PC-9 (cell line): ENCODE measurements around the gene AQP1. TPM values are rescaled to one million over a fixed set of nuclear protein-coding genes. Genes with fewer than 3 reads are reported as not detected.

Experiments used
- BruUV-seq: library from RNA; stranded (reverse); fragments of 400-500 nt; replicated peaks from 2 replicates; lab custom pipeline; 2021; lab: Mats Ljungman, UMichigan
- CTCF ChIA-PET: fragments of 300-600 bp; sonication (Branson Sonifier 250); formaldehyde crosslinking; loops from one replicate; lab custom pipeline; 2022; ENCODE audit warnings: antibody characterized with exemption; lab: Charles Lee
- POLR2A ChIA-PET: fragments of 300-600 bp; sonication (Branson Sonifier 250); formaldehyde crosslinking; loops from one replicate; lab custom pipeline; 2022; ENCODE audit warnings: antibody characterized with exemption; ENCODE audit not compliant: unreplicated experiment; lab: Charles Lee
- DNase-seq, 2 experiments: peaks; one replicate each; pipeline versions ENCODE4 v3.0.0 to v3.0.0-alpha.2; 2015 to 2022; ENCODE audit warnings: mixed read lengths in 1 of 2
- H2AFZ ChIP-seq: fragments of 200-600 bp; sonication (generic); 2 replicates; pipeline ENCODE4 v1.8.1; 2017; ENCODE audit warnings: antibody characterized with exemption
- H3F3A ChIP-seq: fragments of 200-600 bp; sonication (generic); 2 replicates; pipeline ENCODE4 v1.8.1; 2017; ENCODE audit warnings: antibody characterized with exemption, mild to moderate bottlenecking, low read depth; ENCODE audit not compliant: insufficient read depth
- H3K27ac ChIP-seq: fragments of 200-600 bp; sonication (generic); 2 replicates; pipeline ENCODE4 v1.6.1; 2016; ENCODE audit warnings: mixed run types
- H3K27me3 ChIP-seq: fragments of 200-600 bp; sonication (generic); 2 replicates; pipeline ENCODE4 v1.6.1; 2016; ENCODE audit warnings: low read depth, mixed run types; ENCODE audit not compliant: insufficient read depth
- H3K36me3 ChIP-seq: fragments of 200-600 bp; sonication (generic); 2 replicates; pipeline ENCODE4 v1.6.1; 2016; ENCODE audit warnings: low read depth, mixed run types
- H3K4me1 ChIP-seq: fragments of 200-600 bp; sonication (generic); replicated peaks from 2 replicates; pipeline ENCODE4 v1.6.1; 2016; ENCODE audit warnings: mixed run types; ENCODE audit not compliant: insufficient read depth
- H3K4me2 ChIP-seq: fragments of 200-600 bp; sonication (generic); 2 replicates; pipeline ENCODE4 v1.6.1; 2017; ENCODE audit warnings: mixed run types
- H3K4me3 ChIP-seq: fragments of 200-600 bp; sonication (generic); 2 replicates; pipeline ENCODE4 v1.6.1; 2016; ENCODE audit warnings: mixed run types
- H3K79me2 ChIP-seq: fragments of 200-600 bp; sonication (generic); 2 replicates; pipeline ENCODE4 v1.6.1; 2017; ENCODE audit warnings: low read depth, mixed run types
- H3K9me2 ChIP-seq: fragments of 200-600 bp; sonication (generic); 2 replicates; pipeline ENCODE4 v1.8.1; 2017; ENCODE audit warnings: mild to moderate bottlenecking; ENCODE audit not compliant: insufficient read depth
- H3K9me3 ChIP-seq: fragments of 200-600 bp; sonication (generic); 2 replicates; pipeline ENCODE4 v1.8.1; 2016; ENCODE audit warnings: low read depth; ENCODE audit not compliant: insufficient read depth
- H4K20me1 ChIP-seq: fragments of 200-600 bp; sonication (generic); 2 replicates; pipeline ENCODE4 v1.8.1; 2017; ENCODE audit not compliant: insufficient read depth
- CTCF ChIP-seq: fragments of 200-600 bp; sonication (generic); conservative IDR thresholded peaks from 2 replicates; pipeline ENCODE4 v1.6.1; 2017; ENCODE audit warnings: mixed run types, antibody characterized with exemption, mild to moderate bottlenecking, moderate library complexity
- EZH2 ChIP-seq: fragments of 200-600 bp; sonication (generic); IDR thresholded peaks from 2 replicates; pipeline ENCODE4 v1.8.0; 2017; ENCODE audit warnings: antibody characterized with exemption, low read depth
- intact Hi-C: fragments of 100-400 bp; cut with micrococcal nuclease; formaldehyde crosslinking; loops from one replicate; pipeline ENCODE4 v1.10.0; 2022; ENCODE audit not compliant: unreplicated experiment
- total RNA-seq: library from RNA; stranded (reverse); gene quantifications from 2 replicates; pipeline ENCODE4 v1.2.3, GENCODE V29; 2021

AQP1 gene
- total RNA-seq, 1 experiment from 2014 or later: 4.0 TPM

- H3F3A ChIP-seq: peaks cover 23% of the 10 kb centered on the region; the same call in 1 of the 2 replicates
- no peaks in the 10 kb centered on the region for H3K36me3 ChIP-seq
- H3K27ac ChIP-seq: no peak overlapping the region
- ChIA-PET CTCF (no interaction called here), POLR2A (no interaction called here)
- BruUV-seq: no TSS peak
- H3K4me3 ChIP-seq: no peak overlapping the region
- H4K20me1 ChIP-seq: no peaks in the 10 kb centered on the region
- H3K79me2 ChIP-seq: no peaks in the 10 kb centered on the region
- H3K4me1 ChIP-seq: peaks cover 30% of the 10 kb centered on the region
- no peak for TF ChIP-seq CTCF
- TF ChIP-seq EZH2: no peak
- H2AFZ ChIP-seq: no peak overlapping the region
- H3K9me2 ChIP-seq: no peaks in the 10 kb centered on the region
- no peaks in the 10 kb centered on the region for H3K9me3 ChIP-seq
- no peaks in the 10 kb centered on the region for H3K27me3 ChIP-seq
- no peak overlapping the region for H3K4me2 ChIP-seq
- intact Hi-C loops: loop anchor here (5.0 kb wide), 1 partner anchor 65 kb away; no protein-coding TSS in a partner anchor
- DNase-seq: no peak
Observed at GRCh38 chr7:30912731-30912985, 1.0 kb downstream of the AQP1 start.

GRCh38 chr7:30912986-30913811 lies 1.5 kb downstream of the AQP1 start:
- no TSS peak for BruUV-seq
- Histone ChIP-seq H4K20me1 (no peaks in the 10 kb centered on the region), H3K27me3 (no peaks in the 10 kb centered on the region), H3K4me1 (peaks cover 30% of the 10 kb centered on the region), H3K36me3 (no peaks in the 10 kb centered on the region), H3K27ac (no peak overlapping the region), H3K79me2 (no peaks in the 10 kb centered on the region), H3F3A (peaks cover 23% of the 10 kb centered on the region; the same call in 1 of the 2 replicates), H3K9me3 (no peaks in the 10 kb centered on the region), H2AFZ (no peak overlapping the region), H3K4me2 (no peak overlapping the region), H3K9me2 (no peaks in the 10 kb centered on the region), H3K4me3 (no peak overlapping the region)
- TF ChIP-seq CTCF (no peak), EZH2 (no peak)
- POLR2A ChIA-PET: no interaction called here
- intact Hi-C loops: loop anchor here (5.0 kb wide), 1 partner anchor 66 kb away; no protein-coding TSS in a partner anchor
- no peak for DNase-seq
- CTCF ChIA-PET: no interaction called here

- Histone ChIP-seq H3K4me2 (peak overlapping the region; percentile 48), H4K20me1 (no peaks in the 10 kb centered on the region), H3K36me3 (no peaks in the 10 kb centered on the region), H2AFZ (no peak overlapping the region), H3K27me3 (no peaks in the 10 kb centered on the region), H3K9me3 (no peaks in the 10 kb centered on the region), H3K9me2 (no peaks in the 10 kb centered on the region), H3K4me1 (peaks cover 30% of the 10 kb centered on the region), H3K27ac (peak overlapping the region; percentile 74; the same call in 1 of the 2 replicates), H3K4me3 (no peak overlapping the region), H3K79me2 (no peaks in the 10 kb centered on the region), H3F3A (peaks cover 23% of the 10 kb centered on the region; the same call in 1 of the 2 replicates)
- CTCF ChIA-PET: no interaction called here
- TF ChIP-seq EZH2 (no peak), CTCF (no peak)
- intact Hi-C loops: loop anchor here (5.0 kb wide), 1 partner anchor 67 kb away; no protein-coding TSS in a partner anchor
- BruUV-seq: TSS peak; percentile 25
- no peak for DNase-seq
- POLR2A ChIA-PET: no interaction called here
Observed at GRCh38 chr7:30913821-30914515, 2.3 kb downstream of the AQP1 start.
